Measurements from ENCODE around the gene VAV1. TPM values are rescaled to one million over a fixed set of nuclear protein-coding genes. Genes with fewer than 3 reads are reported as not detected.
A peak's percentile ranks its signal among the peaks of the same experiment; 100 is the strongest.

Gene VAV1
- total RNA-seq, 1 experiment from 2014 or later: 0.83 TPM

GRCh38 chr19:6732803-6733337, 39.6 kb upstream of the VAV1 start (continued):
- TF ChIP-seq, protein P1, sequence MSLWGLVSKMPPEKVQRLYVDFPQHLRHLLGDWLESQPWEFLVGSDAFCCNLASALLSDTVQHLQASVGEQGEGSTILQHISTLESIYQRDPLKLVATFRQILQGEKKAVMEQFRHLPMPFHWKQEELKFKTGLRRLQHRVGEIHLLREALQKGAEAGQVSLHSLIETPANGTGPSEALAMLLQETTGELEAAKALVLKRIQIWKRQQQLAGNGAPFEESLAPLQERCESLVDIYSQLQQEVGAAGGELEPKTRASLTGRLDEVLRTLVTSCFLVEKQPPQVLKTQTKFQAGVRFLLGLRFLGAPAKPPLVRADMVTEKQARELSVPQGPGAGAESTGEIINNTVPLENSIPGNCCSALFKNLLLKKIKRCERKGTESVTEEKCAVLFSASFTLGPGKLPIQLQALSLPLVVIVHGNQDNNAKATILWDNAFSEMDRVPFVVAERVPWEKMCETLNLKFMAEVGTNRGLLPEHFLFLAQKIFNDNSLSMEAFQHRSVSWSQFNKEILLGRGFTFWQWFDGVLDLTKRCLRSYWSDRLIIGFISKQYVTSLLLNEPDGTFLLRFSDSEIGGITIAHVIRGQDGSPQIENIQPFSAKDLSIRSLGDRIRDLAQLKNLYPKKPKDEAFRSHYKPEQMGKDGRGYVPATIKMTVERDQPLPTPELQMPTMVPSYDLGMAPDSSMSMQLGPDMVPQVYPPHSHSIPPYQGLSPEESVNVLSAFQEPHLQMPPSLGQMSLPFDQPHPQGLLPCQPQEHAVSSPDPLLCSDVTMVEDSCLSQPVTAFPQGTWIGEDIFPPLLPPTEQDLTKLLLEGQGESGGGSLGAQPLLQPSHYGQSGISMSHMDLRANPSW (CRISPR knock-in tag; conservative IDR thresholded peaks at IDR 0.05; ENCODE audit: low read depth): no peak
- TF ChIP-seq ESRRA (CRISPR knock-in tag; IDR thresholded peaks at IDR 0.05; ENCODE audit: borderline replicate concordance): no peak
- TF ChIP-seq NR2C2 (CRISPR knock-in tag; IDR thresholded peaks at IDR 0.05): no peak
- TF ChIP-seq TEAD1 (CRISPR knock-in tag; IDR thresholded peaks at IDR 0.05): no peak
- no peak for TF ChIP-seq KAT7 (CRISPR knock-in tag; IDR thresholded peaks at IDR 0.05; ENCODE audit: borderline replicate concordance)

- peak; percentile 55 for DNase-seq (ENCODE audit: low spot score)
- no peaks in the 10 kb centered on the region for H3K27me3 Mint-ChIP-seq (ENCODE audit: low read depth)
- H3K4me1 Mint-ChIP-seq: peaks cover 28% of the 10 kb centered on the region
- H3K4me3 Mint-ChIP-seq: no peak overlapping the region
- ChIA-PET CTCF (interaction anchor here (0.6 to 1.9 kb wide), 18 partner anchors 9 to 336 kb away, joined by 3 to 10 read pairs (median 4); partner anchors contain the start of genes C3 and ZNF557), POLR2A (interaction anchor here (0.6 to 1.0 kb wide), 2 partner anchors 19 to 68 kb away, joined by 3 to 6 read pairs; no protein-coding TSS in a partner anchor)
- no peak overlapping the region for H3K27ac Mint-ChIP-seq
- H3K9me3 Mint-ChIP-seq: no peaks in the 10 kb centered on the region
- peaks cover 9% of the 10 kb centered on the region for H3K36me3 Mint-ChIP-seq
- TF ChIP-seq PRRX2 (CRISPR knock-in tag; IDR thresholded peaks at IDR 0.05) (no peak), CTCF (IDR thresholded peaks at IDR 0.05) (peak; percentile 63; the same call in 1 of the 2 replicates), GTF2I (CRISPR knock-in tag; conservative IDR thresholded peaks at IDR 0.05) (peak; percentile 96)
- ATAC-seq: no peak
Observed at GRCh38 chr19:6733338-6734095, 39.0 kb upstream of the VAV1 start.

GRCh38 chr19:6734096-6734696, 38.3 kb upstream of the VAV1 start:
- Mint-ChIP-seq H3K4me3 (no peak overlapping the region), H3K36me3 (peaks cover 9% of the 10 kb centered on the region), H3K27me3 (ENCODE audit: low read depth) (no peaks in the 10 kb centered on the region), H3K4me1 (peaks cover 34% of the 10 kb centered on the region), H3K27ac (no peak overlapping the region), H3K9me3 (no peaks in the 10 kb centered on the region)
- ChIA-PET POLR2A (no interaction called here), CTCF (interaction anchor here (0.6 to 1.9 kb wide), 9 partner anchors 10 to 335 kb away, joined by 3 to 10 read pairs (median 6); partner anchors contain the start of genes C3 and ZNF557)
- TF ChIP-seq TP53 (CRISPR knock-in tag; IDR thresholded peaks at IDR 0.05) (no peak), CBFB (CRISPR knock-in tag; IDR thresholded peaks at IDR 0.05; ENCODE audit: low read depth) (no peak)
- DNase-seq (ENCODE audit: low spot score) (no peak), ATAC-seq (no peak)

- no peak for DNase-seq (ENCODE audit: low spot score)
- Mint-ChIP-seq H3K4me3 (peak overlapping the region; percentile 97), H3K4me1 (peaks cover 35% of the 10 kb centered on the region), H3K9me3 (no peaks in the 10 kb centered on the region), H3K27ac (peak overlapping the region; percentile 97; the same call in 1 of the 2 replicates), H3K36me3 (peaks cover 9% of the 10 kb centered on the region), H3K27me3 (ENCODE audit: low read depth) (no peaks in the 10 kb centered on the region)
- ChIA-PET POLR2A (no interaction called here), CTCF (interaction anchor here (0.6 to 4.6 kb wide), 3 partner anchors 33 to 219 kb away, joined by 4 to 31 read pairs (median 11); no protein-coding TSS in a partner anchor)
- no peak for ATAC-seq
- no peak for TF ChIP-seq ZNF232 (CRISPR knock-in tag; IDR thresholded peaks at IDR 0.05)
- TF ChIP-seq, protein P2, sequence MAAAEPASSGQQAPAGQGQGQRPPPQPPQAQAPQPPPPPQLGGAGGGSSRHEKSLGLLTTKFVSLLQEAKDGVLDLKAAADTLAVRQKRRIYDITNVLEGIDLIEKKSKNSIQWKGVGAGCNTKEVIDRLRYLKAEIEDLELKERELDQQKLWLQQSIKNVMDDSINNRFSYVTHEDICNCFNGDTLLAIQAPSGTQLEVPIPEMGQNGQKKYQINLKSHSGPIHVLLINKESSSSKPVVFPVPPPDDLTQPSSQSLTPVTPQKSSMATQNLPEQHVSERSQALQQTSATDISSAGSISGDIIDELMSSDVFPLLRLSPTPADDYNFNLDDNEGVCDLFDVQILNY (CRISPR knock-in tag; IDR thresholded peaks at IDR 0.05): no peak
- TF ChIP-seq, protein P1 (CRISPR knock-in tag; conservative IDR thresholded peaks at IDR 0.05; ENCODE audit: low read depth): no peak
- TF ChIP-seq, protein P3, sequence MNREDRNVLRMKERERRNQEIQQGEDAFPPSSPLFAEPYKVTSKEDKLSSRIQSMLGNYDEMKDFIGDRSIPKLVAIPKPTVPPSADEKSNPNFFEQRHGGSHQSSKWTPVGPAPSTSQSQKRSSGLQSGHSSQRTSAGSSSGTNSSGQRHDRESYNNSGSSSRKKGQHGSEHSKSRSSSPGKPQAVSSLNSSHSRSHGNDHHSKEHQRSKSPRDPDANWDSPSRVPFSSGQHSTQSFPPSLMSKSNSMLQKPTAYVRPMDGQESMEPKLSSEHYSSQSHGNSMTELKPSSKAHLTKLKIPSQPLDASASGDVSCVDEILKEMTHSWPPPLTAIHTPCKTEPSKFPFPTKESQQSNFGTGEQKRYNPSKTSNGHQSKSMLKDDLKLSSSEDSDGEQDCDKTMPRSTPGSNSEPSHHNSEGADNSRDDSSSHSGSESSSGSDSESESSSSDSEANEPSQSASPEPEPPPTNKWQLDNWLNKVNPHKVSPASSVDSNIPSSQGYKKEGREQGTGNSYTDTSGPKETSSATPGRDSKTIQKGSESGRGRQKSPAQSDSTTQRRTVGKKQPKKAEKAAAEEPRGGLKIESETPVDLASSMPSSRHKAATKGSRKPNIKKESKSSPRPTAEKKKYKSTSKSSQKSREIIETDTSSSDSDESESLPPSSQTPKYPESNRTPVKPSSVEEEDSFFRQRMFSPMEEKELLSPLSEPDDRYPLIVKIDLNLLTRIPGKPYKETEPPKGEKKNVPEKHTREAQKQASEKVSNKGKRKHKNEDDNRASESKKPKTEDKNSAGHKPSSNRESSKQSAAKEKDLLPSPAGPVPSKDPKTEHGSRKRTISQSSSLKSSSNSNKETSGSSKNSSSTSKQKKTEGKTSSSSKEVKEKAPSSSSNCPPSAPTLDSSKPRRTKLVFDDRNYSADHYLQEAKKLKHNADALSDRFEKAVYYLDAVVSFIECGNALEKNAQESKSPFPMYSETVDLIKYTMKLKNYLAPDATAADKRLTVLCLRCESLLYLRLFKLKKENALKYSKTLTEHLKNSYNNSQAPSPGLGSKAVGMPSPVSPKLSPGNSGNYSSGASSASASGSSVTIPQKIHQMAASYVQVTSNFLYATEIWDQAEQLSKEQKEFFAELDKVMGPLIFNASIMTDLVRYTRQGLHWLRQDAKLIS (CRISPR knock-in tag; IDR thresholded peaks at IDR 0.05; ENCODE audit: borderline replicate concordance): no peak
Observed at GRCh38 chr19:6735181-6735911, 37.2 kb upstream of the VAV1 start.
